HG03571 (cell line): Measurements from ENCODE around the gene MRM2.

Experiments used
- ATAC-seq: cut with Tn5 transposase; IDR thresholded peaks from one replicate; pipeline ENCODE4 v1.9.1; 2021; ENCODE audit not compliant: unreplicated experiment

The MRM2 gene

DNA sequence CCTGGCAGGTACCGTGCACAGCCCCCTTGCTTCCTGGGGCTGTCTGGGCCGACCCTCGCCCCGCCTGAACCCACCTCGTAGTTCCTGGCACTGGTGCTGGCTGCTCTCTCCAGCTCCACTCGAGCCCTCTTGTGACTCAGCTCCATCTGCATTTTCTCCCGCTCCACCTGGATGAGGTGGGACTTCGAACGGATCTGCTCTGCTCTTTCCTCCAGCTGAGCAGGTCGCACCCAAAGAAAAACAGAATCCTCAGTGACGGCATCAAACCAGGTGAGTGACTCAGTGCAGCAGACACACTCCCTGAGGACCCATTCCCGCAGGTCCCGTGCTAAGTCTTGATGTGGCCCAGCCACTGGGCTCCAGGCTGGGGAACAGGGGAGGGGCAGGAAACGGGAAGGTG, 16.7 kb downstream of the MRM2 start:
- no peak for ATAC-seq

DNA sequence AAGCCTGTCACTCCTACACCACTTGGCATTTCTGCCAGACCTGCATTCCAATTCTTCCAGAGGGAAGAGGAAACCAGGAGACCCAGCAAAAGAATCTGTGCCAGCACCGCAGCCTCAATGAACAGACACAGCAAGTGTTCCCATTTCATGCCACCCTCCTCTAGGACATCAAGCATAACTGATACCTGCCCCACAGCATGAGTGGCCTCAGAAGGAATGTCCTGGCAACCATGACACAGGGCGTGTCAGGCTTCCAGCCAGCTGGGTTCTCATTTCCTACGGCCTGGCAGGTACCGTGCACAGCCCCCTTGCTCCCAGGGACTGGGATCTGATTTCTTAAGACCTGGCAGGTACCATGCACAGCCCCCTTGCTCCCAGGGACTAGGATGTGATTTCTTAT, 17.1 kb downstream of the MRM2 start:
- no peak for ATAC-seq

DNA sequence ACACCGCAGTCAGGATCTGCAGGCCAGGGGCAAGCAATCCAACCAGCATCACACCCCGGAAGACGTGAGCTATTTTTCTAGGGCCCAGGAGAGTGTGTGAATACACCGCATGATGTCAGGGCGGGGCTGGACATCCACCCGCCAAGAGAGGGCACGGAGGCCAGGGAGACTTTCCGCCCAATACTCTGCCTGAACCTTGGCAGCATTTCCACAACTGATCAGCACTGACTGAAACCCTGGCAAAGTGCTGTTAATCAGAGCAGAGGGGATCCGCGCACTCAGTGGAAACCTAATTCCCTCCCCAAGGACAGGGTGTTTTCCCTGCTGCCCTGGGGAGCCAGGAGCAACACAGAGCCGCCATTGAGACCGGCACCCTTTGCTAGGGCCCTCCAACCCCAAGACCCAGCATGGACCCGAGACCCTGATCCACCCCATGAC, 17.5 kb downstream of the MRM2 start:
- no peak for ATAC-seq

DNA sequence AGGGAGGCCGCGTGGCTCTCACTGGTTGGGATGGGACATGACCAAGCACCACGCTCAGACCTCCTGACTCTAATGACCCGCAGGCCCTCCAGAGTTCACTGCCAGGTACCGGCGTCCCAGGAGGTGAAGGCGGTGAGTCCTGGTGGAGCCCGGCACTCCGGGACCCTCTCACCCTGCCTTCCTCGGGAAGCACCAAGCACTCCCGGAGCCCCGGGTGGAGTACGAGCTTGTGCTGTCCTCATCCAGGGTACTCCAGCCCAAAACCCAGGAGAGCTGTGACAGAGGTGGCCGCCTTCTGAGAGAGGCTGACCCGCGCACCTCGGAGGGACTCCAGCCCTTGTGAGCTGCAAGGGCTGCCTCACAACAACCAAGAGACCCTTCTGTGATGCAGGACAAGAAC, 18.7 kb downstream of the MRM2 start:
- no peak for ATAC-seq

DNA sequence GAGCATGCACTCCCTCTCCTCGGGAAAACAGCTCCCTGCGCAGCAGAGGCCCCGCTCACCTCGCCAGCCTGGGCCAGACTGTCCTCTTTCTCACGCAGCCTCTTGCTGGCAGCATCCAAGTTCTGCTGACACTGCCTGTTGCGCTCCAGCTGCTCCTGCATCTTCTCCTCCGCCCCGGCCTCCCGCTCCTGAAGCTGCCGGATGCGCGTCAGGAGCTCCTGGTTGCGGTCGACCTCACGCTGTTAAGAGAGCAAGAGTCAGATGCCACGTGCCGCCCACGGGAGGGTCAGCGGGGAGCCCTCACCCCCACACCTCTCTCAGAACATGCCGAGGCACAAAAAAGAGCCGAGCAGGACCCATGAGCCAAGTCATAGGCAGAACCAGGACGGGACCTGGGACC, 19.5 kb downstream of the MRM2 start:
- no peak for ATAC-seq

DNA sequence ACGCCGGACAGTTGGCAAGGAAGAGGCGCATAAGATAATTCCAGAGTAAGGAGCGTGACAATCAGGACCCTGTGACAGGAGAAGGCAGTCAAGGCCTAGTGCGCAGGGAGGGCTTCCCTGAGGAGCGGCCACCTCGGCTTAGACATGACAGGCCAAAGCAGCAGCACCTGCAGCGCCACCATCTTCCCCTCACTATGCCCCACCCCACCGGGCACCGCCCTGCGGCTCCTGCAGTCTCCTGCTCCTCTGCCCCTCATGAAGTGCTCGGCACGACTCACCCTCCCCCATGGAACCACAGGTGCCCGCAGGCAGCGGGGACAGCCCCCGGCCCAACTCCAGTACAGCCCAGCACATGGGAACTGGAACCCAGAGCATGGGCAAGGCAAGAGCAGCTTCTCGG, 21.1 kb downstream of the MRM2 start:
- no peak for ATAC-seq

DNA sequence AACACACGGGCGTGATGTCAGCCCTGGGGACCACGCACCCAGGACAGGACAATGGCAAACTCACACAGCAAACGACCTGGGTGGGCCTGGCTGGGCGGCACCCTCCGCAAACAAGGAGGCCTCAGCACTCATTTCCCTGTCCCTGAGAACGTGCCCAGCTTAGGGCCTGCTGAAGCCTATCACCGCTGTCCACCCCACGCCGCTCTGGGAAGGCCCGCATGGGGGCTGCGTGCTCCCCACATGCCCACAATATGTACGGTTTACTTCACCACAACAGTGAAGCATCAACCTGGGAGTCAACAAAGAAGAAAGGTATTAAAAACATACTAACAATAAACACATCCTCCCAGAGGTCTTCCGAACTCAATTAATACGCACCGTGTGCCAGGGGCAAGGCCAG, 21.5 kb downstream of the MRM2 start:
- no peak for ATAC-seq

DNA sequence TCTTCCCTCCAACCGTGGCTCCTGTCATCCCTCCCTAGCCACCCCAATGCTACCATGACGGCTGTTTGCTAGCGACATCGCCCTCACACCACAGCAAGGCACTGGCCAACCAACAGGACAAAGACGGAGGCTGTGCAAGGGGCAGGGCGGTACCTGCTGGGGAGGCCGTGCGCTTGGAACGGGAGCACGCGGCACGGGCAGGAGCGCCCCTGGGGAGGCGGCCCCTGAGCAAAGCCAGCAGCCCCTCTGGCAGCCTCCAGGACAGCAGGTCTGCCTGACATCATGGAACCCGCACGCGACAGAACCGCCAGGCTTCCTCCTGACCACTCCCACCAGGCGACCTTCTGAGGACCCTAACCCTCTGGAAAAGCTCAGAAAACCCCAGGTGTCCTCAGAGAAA, 22.0 kb downstream of the MRM2 start:
- ATAC-seq: no peak

DNA sequence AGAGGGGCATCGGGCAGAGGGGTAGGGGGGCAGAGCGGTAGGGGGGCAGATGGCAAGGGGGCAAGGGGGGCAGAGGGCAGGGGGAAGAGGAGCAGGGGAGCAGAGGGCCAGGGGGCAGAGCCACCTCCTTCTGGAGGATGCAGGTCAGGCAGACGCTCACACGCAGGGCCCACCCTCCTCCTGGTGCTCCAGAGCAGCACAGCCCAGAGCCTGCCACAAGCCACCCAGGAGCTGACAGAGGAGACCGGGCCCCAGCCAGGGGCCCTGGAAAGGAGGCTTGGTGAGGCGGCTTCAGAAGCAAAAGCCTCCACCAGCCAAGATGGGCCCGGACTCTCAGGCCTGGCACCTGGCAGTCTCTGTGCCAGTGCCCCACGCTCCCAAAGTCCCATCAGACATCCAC, 22.4 kb downstream of the MRM2 start:
- ATAC-seq: no peak

DNA sequence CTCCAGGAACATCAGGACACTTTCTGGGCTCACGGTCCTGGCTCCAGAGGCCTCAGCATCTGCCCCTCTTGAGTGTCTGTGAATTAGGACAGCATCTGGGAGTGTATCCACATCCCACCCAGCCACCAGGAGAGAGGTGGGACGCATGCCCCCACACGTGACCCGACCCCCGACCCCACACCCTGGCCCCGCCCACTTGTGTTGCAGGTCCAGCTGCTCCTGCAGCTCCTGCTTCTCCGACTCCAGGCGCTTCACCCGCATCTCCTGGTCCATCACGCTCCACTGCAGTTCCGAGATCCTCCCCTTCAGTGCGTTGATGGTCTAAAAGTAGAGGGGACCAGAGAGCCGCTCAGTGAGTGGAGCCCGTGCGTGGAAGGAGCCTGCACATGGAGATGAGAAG, 22.9 kb downstream of the MRM2 start:
- ATAC-seq: no peak

DNA sequence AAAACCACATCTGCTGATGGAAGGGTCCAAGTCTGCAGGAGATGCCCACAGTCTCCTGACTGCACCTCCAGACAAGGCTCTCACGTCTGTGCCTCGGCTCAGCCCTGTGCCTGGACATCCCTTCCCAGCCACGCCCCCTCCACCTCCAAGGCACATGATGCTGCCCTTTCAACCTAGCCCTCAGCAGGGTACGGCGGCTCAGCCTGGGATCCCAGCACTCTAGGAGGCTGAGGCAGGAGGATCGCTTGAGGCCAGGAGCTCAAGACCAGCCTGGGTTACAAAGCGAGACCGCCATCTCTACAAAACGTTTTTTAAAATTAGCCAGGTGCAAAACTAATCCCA, 23.6 kb downstream of the MRM2 start:
- ATAC-seq: no peak

DNA sequence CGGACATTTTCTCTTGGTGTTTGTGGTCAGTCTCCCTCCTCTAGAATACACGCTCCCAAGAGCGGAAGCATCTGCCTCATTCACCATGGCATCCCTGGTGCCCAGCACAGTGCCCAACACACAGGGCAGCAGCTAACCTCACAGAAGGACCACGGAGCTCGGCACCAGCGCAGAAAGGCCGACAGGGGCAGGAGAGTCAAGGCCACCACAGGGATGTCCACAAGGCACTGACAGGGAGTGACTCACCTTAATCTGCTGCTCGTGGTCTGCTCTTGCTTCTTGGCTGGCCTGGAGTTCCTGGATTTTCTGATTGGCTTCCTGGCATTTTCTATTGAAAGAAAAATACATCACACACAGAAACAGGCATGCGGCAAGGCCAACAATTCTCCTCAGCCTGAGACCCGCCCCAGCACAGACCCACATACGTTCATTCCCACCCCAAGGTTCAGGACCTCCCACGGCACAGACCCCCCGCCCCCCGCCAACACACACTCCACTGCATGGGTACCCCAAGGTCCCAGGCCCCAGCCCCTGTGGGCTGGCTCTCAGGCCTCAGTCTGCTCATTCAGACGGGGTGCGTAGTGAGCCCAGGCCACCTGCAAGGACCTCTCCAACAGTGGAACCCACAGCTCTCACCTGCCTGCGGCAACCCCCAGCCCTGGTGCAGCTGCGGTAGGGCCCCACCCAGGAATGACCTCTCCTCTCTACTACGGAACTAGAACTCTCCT, 24.1 kb downstream of the MRM2 start:
- no peak for ATAC-seq

DNA sequence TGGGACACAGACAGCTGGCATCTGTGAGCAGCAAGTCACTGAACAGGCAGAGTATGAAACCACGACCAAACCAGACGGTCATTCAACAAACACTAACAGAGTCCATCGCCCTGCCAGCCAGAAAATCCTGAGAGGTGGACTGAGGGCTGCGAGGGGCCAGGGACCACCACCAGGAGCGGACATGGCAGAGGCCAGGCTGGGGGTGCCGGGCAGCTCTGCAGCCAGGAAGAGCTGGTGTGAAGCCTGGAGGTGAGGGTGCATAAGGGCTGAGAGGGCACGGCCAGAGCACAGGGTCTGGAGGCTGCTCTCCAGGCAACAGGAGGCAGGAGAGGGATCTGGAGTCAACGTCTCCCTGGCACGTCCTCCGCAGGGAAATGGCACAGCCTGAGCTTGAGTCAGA, 24.8 kb downstream of the MRM2 start:
- no peak for ATAC-seq

DNA sequence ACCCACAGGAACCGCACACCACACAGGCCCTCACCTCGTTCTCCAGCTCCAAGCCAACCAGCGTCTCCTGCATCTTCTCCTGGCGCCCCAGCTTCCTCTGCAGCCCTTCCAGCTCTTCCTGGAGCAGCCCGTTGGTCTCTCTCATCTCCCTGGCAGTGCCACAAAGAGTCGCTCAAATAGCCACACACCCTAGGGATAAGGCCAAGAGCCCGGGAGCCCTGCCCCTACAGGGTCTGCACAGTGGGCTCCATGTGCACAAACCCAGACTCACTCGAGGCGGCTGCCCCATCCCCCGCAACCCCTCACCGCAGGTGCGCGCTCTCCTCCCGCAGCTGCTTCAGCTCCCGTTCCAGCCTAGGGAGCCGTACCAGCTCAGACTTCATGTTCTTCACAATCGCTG, 26.2 kb downstream of the MRM2 start:
- no peak for ATAC-seq

DNA sequence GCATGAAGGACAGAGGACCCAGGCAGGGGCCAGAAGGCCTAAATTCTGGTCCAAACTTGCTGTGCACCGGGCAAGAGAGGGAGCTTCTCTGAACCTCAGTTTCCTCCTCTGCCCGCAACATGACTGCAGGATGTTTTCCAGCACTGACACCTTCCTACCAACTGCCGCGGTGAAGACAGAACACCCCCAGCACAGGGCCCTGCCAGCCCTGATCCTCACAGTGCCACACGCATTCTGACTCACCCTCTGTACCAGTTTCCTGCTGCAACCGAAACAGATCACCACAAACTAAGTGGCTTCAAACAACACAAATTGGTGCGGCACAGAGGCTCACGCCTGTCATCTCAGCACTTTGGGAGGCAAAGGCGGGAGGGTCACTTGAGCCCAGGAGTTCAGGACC, 27.4 kb downstream of the MRM2 start:
- no peak for ATAC-seq

DNA sequence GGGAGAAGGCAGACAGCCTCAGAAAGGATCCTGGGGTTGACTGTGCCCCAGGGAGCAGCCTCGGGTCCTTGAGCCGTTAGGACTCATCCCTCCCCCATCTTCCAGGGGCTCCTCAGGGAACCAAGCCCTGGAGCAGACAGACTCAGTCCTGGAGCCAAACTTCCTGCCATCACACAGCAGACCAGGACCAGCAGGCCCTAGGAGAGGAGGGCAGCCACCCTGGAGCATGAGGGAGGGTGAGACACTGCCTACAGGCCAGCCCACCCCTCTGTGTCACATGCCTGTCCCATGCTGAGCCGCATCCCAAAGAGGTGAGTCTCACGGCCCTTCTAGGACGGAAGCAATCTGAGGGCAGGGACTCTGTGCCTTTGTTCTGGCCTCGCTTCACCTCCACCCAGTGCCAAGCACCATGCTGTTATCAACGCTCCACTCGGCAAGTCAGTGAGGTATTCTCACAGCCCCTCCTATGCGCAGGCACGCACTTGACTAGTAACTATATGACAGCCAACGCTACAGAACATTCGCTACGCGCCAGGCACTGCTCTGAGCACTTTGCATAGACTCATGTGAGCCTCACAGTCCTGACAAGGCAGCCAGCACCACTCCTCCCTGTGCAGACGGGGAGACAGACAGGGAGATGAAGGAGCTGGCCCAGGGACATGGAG, 28.3 kb downstream of the MRM2 start:
- ATAC-seq: no peak

DNA sequence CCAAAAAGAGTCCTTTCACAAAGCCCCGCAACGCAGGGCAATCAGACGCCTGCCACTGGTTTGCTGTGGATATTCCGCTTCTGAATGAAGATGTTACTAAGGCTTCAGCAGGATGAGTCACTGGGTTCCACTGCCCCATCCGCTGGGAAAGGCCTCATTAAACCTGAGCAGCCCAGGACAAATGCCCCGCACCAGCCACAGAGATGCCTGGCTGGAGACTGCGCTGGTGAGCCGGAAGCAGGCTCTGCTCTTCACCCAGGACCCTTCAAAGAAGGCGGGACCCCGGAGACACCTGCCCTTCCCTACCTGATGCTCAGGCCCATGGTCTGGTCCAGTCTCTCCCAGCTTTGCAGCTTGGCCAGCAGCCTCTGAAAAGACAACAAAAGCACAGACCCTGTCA, 29.1 kb downstream of the MRM2 start:
- no peak for ATAC-seq

DNA sequence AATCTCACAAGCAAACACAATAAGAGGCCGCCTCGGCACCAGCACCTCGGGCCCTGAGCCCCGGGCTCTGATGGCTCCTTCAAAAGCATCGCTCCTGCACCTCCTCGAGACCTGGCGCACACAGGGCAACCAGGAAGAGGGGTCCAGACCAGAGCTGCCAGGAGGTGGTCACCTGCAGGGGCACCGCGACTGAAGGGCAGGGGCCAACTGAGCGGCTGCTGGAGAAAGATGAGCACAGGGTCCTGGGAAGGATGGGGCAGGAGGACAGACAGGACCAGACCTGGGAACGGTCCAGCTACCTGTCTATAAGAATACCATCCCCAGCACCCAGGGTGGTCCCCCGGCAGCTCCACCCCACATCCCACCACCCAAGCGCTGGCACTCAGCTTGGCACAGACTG, 30.1 kb downstream of the MRM2 start:
- ATAC-seq: no peak

DNA sequence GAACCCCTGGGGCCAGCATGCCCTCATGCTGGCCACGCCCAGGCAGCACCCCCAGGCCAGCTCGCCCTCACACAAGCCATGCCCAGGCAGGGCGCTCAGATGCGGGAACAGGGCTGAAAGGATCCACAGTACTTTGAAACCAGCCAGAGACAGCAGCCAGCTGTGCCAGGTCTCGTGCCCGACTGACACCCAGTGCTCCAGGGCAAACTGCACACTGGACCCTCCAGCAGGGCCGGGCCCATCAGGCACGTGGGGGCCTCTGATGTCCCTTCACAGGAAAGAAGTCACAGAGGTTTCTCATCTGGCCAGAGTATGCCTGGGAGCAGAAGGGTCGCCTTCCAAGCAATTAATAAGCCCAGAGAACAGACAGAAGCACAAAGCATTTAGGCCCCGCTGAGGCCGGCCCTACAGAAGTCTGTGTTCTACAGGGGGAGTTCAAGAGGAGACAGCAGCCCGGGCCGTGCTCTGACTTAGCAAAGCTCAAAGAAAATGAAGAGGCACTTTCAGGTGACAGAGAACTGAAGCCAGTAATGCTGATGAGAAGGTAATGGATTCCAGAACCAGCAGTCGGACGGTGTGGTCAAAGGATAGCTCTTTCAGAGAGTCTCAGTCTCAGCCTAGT, 30.6 kb downstream of the MRM2 start:
- no peak for ATAC-seq

DNA sequence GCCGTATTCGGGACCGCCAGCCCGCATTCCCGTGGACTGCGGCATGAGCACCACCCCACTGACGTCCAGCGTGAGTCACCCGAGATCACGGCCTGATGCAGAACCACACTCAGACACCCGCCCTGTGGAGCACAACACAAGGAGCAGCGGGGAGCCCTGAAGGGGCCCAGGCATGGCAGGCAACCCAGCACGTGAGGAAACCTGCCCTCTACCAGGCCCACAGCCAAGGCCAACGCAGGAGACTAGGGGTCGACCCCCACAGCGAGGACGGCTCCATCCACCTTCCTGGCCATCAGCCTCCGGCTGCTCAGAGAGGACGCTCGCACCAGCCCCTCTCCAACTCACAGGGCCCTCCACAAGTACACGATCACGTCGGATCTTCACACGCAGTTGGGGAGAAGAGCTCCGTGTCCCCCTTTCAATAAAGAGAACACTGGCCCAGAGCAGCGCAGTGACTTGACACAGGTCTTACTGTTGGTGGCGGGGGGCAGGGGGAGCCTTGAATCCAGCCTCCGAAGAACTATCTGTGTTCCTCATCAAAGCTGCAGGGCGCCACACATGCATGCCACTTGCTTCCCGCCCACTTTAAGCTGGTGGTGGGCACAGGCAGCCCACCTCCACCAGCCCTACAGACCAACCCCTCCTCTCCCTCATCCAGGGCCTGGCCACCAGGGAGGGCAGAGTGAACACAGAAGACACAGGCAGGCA, 31.3 kb downstream of the MRM2 start:
- no peak for ATAC-seq

DNA sequence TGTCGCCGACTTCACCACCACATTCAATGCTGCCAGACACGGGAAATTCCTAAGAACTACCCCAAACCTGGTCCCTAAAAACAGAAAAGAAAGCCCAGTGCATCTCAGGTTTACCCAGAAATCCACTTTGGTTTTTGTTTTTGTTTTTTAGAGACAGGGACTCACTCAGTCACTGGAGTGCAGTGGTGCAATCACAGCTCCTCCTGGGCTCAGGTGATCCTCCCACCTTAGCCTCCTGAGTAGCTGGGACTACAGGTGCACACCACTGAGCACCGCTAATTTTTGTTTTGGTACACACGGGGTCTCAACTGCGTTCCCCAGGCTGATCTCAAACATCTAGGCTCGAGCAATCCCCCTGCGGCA, 32.1 kb downstream of the MRM2 start:
- ATAC-seq: no peak
